Ectodermal cell (in vitro differentiated cells): ENCODE results near the gene COMT.

Experiments
- H3K27ac ChIP-seq: 2 replicates; pipeline ENCODE4 v1.7.0; 2013; ENCODE audit warnings: mild to moderate bottlenecking, low read depth, low read length; ENCODE audit not compliant: insufficient read depth, poor library complexity, severe bottlenecking
- H3K27me3 ChIP-seq: 2 replicates; pipeline ENCODE4 v1.7.0; 2013; ENCODE audit warnings: mild to moderate bottlenecking, low read length; ENCODE audit not compliant: insufficient read depth, control insufficient read depth, poor library complexity, severe bottlenecking
- H3K36me3 ChIP-seq: one replicate; pipeline ENCODE4 v1.7.0; 2013; ENCODE audit warnings: low read length; ENCODE audit not compliant: control insufficient read depth, insufficient read depth
- H3K4me1 ChIP-seq: one replicate; pipeline ENCODE4 v1.7.0; 2013; ENCODE audit warnings: low read length; ENCODE audit not compliant: control insufficient read depth, insufficient read depth
- H3K4me3 ChIP-seq: 2 replicates; pipeline ENCODE4 v1.7.0; 2013; ENCODE audit warnings: low read depth, low read length, control low read depth; ENCODE audit not compliant: insufficient read depth
- H3K9me3 ChIP-seq: 2 replicates; pipeline ENCODE4 v1.7.0; 2013; ENCODE audit warnings: mild to moderate bottlenecking, low read length, moderate library complexity; ENCODE audit not compliant: control insufficient read depth
- WGBS, 2 experiments: methylation state at CpG; one replicate each; pipeline ENCODE4 v1.1.7; 2013; ENCODE audit warnings: missing lambda C conversion rate in 2 of 2; 5-methylcytosine and 5-hydroxymethylcytosine counted together

The COMT gene

GRCh38 chr22:19964701-19965386 is 23.3 kb downstream of the COMT start:
- Histone ChIP-seq H3K36me3 (no peaks in the 10 kb centered on the region), H3K4me3 (no peak overlapping the region), H3K27ac (no peak overlapping the region), H3K27me3 (no peaks in the 10 kb centered on the region), H3K9me3 (no peaks in the 10 kb centered on the region), H3K4me1 (peaks cover 5% of the 10 kb centered on the region)
- WGBS, 2 experiments = 92 to 97% methylated on average over 14 to 15 of the region's 15 CpGs

DNA sequence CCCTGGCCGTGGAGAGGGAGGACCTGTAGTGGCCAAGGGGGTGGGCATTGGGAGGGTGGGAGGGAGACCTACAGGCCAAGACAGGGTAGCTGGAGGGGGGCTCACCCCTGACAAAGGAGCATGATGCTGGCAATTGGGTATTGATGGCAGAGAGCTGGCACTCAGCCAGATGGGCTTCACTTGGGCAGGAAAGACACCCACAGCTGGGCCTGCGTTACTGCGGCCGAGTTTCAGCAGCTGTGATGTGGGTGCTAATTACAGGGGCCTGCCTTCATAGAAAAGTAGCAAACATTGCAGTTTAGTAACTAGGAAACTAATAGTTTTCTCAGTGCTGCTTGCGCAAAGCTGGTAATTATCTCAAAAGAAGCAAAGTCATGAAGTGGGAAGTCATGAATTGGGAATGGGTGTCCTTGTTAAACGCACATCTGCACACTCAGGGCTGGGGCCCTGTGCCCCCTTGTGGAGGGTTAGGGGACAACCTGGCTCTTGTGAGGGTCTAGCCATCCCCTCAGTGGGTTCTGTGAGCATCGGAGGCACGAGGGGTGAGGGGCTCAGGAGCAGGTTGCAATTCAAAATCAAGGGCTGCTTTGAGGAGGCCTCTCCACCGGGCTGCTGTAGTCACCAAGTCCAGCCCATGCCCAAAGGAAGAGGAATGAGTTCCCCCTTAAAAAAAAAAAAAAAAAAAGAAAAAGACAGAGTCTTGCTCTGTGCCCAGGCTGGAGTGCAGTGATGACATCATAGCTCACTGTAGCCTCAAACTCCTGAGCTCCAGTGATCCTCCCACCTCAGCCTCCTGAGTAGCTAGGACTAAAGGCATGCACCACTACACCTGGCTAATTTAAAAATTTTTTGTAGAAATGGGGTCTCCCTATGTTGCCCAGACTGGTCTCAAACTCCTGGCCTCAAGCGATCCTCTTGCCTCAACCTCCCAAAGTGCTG is 24.5 kb downstream of the COMT start:
- Histone ChIP-seq H3K9me3 (no peaks in the 10 kb centered on the region), H3K27me3 (no peaks in the 10 kb centered on the region), H3K4me3 (no peak overlapping the region), H3K27ac (no peak overlapping the region), H3K36me3 (no peaks in the 10 kb centered on the region), H3K4me1 (peaks cover 2% of the 10 kb centered on the region)
- 85% methylated on average over 10 of the region's 10 CpGs for WGBS, 2 experiments

GRCh38 chr22:19966908-19967750 is 25.6 kb downstream of the COMT start:
- H3K4me3 ChIP-seq = no peak overlapping the region
- no peak overlapping the region for H3K27ac ChIP-seq
- 85 to 86% methylated on average over 20 of the region's 20 CpGs for WGBS, 2 experiments

GRCh38 chr22:19967850-19968449 is 26.4 kb downstream of the COMT start:
- no peak overlapping the region for H3K27ac ChIP-seq

More at GRCh38 chr22:19966908-19967750, 25.6 kb downstream of the COMT start:
- Histone ChIP-seq H3K4me1 (peaks cover 2% of the 10 kb centered on the region), H3K27me3 (no peaks in the 10 kb centered on the region), H3K36me3 (peaks cover 4% of the 10 kb centered on the region), H3K9me3 (no peaks in the 10 kb centered on the region)

DNA sequence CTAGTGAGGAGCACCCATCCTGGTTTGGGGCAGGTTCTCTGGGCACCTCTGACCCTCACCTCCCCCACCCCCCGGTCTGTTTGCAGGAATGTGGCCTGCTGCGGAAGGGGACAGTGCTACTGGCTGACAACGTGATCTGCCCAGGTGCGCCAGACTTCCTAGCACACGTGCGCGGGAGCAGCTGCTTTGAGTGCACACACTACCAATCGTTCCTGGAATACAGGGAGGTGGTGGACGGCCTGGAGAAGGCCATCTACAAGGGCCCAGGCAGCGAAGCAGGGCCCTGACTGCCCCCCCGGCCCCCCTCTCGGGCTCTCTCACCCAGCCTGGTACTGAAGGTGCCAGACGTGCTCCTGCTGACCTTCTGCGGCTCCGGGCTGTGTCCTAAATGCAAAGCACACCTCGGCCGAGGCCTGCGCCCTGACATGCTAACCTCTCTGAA is 26.9 kb downstream of the COMT start:
- H3K27ac ChIP-seq = no peak overlapping the region
- 93 to 96% methylated on average over 18 of the region's 18 CpGs for WGBS, 2 experiments

More at GRCh38 chr22:19967850-19968449, 26.4 kb downstream of the COMT start:
- Histone ChIP-seq H3K4me3 (no peak overlapping the region), H3K9me3 (no peaks in the 10 kb centered on the region), H3K4me1 (no peaks in the 10 kb centered on the region), H3K27me3 (no peaks in the 10 kb centered on the region), H3K36me3 (peaks cover 8% of the 10 kb centered on the region)
- 95 to 96% methylated on average over 7 of the region's 7 CpGs for WGBS, 2 experiments

DNA sequence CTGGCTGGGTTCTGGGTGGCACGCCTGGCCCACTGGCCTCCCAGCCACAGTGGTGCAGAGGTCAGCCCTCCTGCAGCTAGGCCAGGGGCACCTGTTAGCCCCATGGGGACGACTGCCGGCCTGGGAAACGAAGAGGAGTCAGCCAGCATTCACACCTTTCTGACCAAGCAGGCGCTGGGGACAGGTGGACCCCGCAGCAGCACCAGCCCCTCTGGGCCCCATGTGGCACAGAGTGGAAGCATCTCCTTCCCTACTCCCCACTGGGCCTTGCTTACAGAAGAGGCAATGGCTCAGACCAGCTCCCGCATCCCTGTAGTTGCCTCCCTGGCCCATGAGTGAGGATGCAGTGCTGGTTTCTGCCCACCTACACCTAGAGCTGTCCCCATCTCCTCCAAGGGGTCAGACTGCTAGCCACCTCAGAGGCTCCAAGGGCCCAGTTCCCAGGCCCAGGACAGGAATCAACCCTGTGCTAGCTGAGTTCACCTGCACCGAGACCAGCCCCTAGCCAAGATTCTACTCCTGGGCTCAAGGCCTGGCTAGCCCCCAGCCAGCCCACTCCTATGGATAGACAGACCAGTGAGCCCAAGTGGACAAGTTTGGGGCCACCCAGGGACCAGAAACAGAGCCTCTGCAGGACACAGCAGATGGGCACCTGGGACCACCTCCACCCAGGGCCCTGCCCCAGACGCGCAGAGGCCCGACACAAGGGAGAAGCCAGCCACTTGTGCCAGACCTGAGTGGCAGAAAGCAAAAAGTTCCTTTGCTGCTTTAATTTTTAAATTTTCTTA is 27.8 kb downstream of the COMT start:
- no peak overlapping the region for H3K4me3 ChIP-seq
- H3K27ac ChIP-seq = no peak overlapping the region
- H3K36me3 ChIP-seq = peaks cover 12% of the 10 kb centered on the region
- WGBS, 2 experiments = 91% methylated on average over 11 of the region's 11 CpGs
- H3K27me3 ChIP-seq = no peaks in the 10 kb centered on the region
- no peaks in the 10 kb centered on the region for H3K9me3 ChIP-seq
- no peaks in the 10 kb centered on the region for H3K4me1 ChIP-seq

More for the DNA sequence above, 26.9 kb downstream of the COMT start:
- H3K9me3 ChIP-seq = no peaks in the 10 kb centered on the region
- H3K27me3 ChIP-seq = no peaks in the 10 kb centered on the region
- peaks cover 12% of the 10 kb centered on the region for H3K36me3 ChIP-seq
- H3K4me3 ChIP-seq = no peak overlapping the region
- H3K4me1 ChIP-seq = no peaks in the 10 kb centered on the region

DNA sequence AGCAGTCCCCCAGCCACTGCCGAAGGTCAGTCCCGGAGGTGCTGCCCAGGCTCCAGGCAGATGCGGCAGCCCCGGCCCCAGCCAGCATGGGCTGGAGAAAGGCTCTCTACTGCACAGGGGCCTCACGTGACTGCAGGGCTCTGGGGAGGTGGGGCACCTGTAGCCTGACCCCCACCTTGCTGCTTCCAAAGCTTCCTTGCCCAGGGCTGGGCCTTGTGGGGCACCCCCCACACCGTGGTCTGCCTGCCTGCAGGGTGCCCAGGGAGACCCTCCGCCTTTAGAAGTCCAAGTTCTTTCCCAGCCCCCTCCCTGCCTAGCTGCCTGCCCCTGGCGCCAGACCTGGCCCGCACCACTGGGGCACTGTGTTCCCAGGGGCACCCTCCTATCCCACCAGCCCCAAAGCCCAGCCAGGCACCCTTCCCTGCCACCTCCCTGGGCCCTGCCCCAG is 28.5 kb downstream of the COMT start:
- Histone ChIP-seq H3K27ac (no peak overlapping the region), H3K36me3 (peaks cover 12% of the 10 kb centered on the region), H3K27me3 (no peaks in the 10 kb centered on the region), H3K9me3 (no peaks in the 10 kb centered on the region), H3K4me3 (no peak overlapping the region), H3K4me1 (peaks cover 5% of the 10 kb centered on the region)
- 85 to 90% methylated on average over 9 of the region's 9 CpGs for WGBS, 2 experiments

GRCh38 chr22:19970479-19971275 is 29.1 kb downstream of the COMT start:
- Histone ChIP-seq H3K27ac (no peak overlapping the region), H3K9me3 (no peaks in the 10 kb centered on the region)
- 70 to 72% methylated on average over 25 of the region's 25 CpGs for WGBS, 2 experiments

More at GRCh38 chr22:19970479-19971275, 29.1 kb downstream of the COMT start:
- Histone ChIP-seq H3K4me3 (no peak overlapping the region), H3K4me1 (peaks cover 11% of the 10 kb centered on the region), H3K27me3 (no peaks in the 10 kb centered on the region), H3K36me3 (peaks cover 12% of the 10 kb centered on the region)
